CD4-positive, alpha-beta T cell (primary cell): ENCODE results near the gene DDC. TPM values are rescaled to one million over a fixed set of nuclear protein-coding genes. Genes with fewer than 3 reads are reported as not detected.

Experiments used
- ATAC-seq: fragments of 200-7000 bp; cut with Tn5 transposase; one replicate; pipeline ENCODE4 v1.10.0; 2022; ENCODE audit warnings: mild to moderate bottlenecking; ENCODE audit not compliant: poor library complexity
- CTCF ChIA-PET: fragments of 350-600 bp; sonication (Branson Sonifier 250); formaldehyde crosslinking; loops from one replicate; lab custom pipeline; 2021; ENCODE audit warnings: antibody characterized with exemption, inconsistent platforms; lab: Charles Lee
- POLR2A ChIA-PET: fragments of 350-600 bp; sonication (Branson Sonifier 250); formaldehyde crosslinking; loops from one replicate; lab custom pipeline; 2021; ENCODE audit warnings: antibody characterized with exemption, inconsistent platforms; lab: Charles Lee
- DNase-seq, 14 experiments: peaks; one replicate each; pipeline ENCODE4 v3.0.0-alpha.2; 2013 to 2020; ENCODE audit warnings: mixed read lengths in 2 of 14
- H3K27ac ChIP-seq, 2 donors: one replicate each; pipeline versions ENCODE4 v1.5.1 to v1.7.0; 2013; ENCODE audit warnings: low read length in 2 of 2, low read depth in 1 of 2, mild to moderate bottlenecking in 1 of 2
- H3K27me3 ChIP-seq, 2 experiments: 1 replicate in 1 of 2; 2 replicates in 1 of 2; pipeline versions ENCODE4 v1.6.1 to v1.7.0; 2013; ENCODE audit warnings: low read length in 2 of 2, control low read depth in 1 of 2, mild to moderate bottlenecking in 1 of 2, moderate library complexity in 1 of 2; ENCODE audit not compliant: insufficient read depth in 2 of 2, control insufficient read depth in 1 of 2
- H3K36me3 ChIP-seq: one replicate; pipeline ENCODE4 v1.6.1; 2013; ENCODE audit warnings: low read length, control low read depth; ENCODE audit not compliant: insufficient read depth
- H3K4me1 ChIP-seq: one replicate; pipeline ENCODE4 v1.6.1; 2013; ENCODE audit warnings: low read length, control low read depth; ENCODE audit not compliant: insufficient read depth
- H3K4me3 ChIP-seq: one replicate; pipeline ENCODE4 v1.5.1; 2013; ENCODE audit warnings: mild to moderate bottlenecking, low read length, moderate library complexity
- H3K9me3 ChIP-seq, 2 experiments: 1 replicate in 1 of 2; 2 replicates in 1 of 2; pipeline versions ENCODE4 v1.6.1 to v1.7.0; 2013; ENCODE audit warnings: low read length in 2 of 2, mild to moderate bottlenecking in 2 of 2, control low read depth in 1 of 2, moderate library complexity in 1 of 2; ENCODE audit not compliant: control insufficient read depth in 1 of 2, insufficient read depth in 1 of 2
- H3K27ac Mint-ChIP-seq: one replicate; pipeline ENCODE4 v1.8.0; 2020; ENCODE audit warnings: mixed read lengths
- H3K27me3 Mint-ChIP-seq: one replicate; pipeline ENCODE4 v1.8.0; 2021; ENCODE audit warnings: mixed read lengths
- H3K36me3 Mint-ChIP-seq: one replicate; pipeline ENCODE4 v1.8.0; 2021; ENCODE audit warnings: low read depth, mixed read lengths
- H3K4me1 Mint-ChIP-seq: one replicate; pipeline ENCODE4 v1.8.0; 2021; ENCODE audit warnings: low read depth, mixed read lengths
- H3K4me3 Mint-ChIP-seq: one replicate; pipeline ENCODE4 v1.8.0; 2020; ENCODE audit warnings: mild to moderate bottlenecking, mixed read lengths
- H3K9me3 Mint-ChIP-seq: one replicate; pipeline ENCODE4 v1.8.0; 2020; ENCODE audit warnings: mixed read lengths
- intact Hi-C, 2 experiments: fragments of 100-400 bp; cut with DNase I in 1 of 2; cut with micrococcal nuclease in 1 of 2; formaldehyde crosslinking; loops; one replicate each; pipeline versions ENCODE4 v1.15.1 to v1.9.0; 2023 to 2025; cut with DNase I, micrococcal nuclease
- total RNA-seq, 174 experiments: library from RNA in 2 of 174; stranded (reverse) in 2 of 174; gene quantifications; one replicate each; pipeline ENCODE4 v1.2.3 and lab custom pipeline; 2021 to 2026
- TF ChIP-seq, protein P1 (sequence below): fragments of 200-600 bp; IDR thresholded peaks from one replicate; pipeline ENCODE4 v1.8.0; 2022; ENCODE audit warnings: antibody characterized with exemption, mild to moderate bottlenecking

Gene DDC
- total RNA-seq, 2 experiments from 2014 or later = not detected

DNA sequence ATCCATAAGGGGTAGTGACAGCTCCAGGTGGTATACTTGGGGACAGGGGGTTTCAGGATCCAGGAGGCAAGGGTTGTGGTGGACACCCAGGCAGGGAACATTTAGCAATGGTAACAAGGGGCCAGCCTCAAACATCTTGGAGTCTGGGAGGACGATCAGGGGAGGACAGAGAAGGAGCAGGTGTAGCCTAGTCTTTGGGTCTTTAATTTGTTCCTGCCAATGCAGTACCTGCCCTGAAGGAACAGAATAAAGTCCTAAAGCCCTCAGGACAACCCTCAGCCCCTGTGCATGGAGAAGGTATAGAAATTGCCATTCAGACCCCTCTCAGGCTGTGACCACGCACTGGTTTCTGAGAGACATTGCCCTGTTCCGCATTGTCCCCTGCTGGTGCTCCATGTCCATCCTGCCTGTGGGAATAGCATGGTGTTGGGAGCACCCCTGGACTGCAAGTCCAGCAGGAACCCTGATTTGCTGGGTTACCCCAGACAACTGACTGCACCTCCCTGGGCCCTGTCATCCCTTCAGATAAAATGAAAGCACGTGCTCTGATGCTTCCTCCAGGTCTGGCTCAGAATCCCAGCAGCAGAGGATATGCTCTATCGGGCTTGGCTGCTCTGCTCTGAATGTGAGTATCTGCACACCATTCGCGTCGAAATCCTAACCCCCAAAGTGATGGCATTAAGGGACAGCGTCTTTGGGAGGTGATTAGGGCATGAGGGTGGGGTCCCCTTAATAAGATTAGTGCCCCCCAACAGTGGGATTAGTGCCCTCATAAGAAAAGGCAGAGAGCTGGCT is 24.2 kb downstream of the DDC start:
- POLR2A ChIA-PET = no interaction called here
- no peak overlapping the region for H3K27ac Mint-ChIP-seq

DNA sequence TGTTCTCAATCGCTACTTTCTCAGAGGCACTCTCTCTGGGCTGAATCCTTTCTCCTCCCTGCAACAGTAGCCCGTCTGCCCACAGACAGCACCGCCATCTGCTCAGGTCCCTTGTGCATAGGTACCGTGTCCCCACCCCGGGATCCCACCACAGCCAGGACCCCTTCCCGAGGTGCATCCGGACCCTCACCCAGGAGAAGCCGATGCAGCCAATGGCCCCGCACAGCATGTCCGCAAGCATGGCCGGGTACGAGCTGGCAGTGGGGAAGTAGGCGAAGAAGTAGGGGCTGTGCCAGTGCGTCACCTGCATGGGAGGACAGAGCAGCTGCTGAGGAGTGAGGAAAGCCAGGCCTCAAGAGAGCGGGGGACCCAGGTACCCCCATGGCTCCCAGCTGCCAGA is 25.5 kb downstream of the DDC start:
- Histone ChIP-seq H3K4me1 (no peaks in the 10 kb centered on the region), H3K4me3 (no peak overlapping the region), H3K9me3 (no peaks in the 10 kb centered on the region), H3K27me3 (no peaks in the 10 kb centered on the region), H3K27ac (no peak overlapping the region), H3K36me3 (no peaks in the 10 kb centered on the region)
- TF ChIP-seq, protein P1, sequence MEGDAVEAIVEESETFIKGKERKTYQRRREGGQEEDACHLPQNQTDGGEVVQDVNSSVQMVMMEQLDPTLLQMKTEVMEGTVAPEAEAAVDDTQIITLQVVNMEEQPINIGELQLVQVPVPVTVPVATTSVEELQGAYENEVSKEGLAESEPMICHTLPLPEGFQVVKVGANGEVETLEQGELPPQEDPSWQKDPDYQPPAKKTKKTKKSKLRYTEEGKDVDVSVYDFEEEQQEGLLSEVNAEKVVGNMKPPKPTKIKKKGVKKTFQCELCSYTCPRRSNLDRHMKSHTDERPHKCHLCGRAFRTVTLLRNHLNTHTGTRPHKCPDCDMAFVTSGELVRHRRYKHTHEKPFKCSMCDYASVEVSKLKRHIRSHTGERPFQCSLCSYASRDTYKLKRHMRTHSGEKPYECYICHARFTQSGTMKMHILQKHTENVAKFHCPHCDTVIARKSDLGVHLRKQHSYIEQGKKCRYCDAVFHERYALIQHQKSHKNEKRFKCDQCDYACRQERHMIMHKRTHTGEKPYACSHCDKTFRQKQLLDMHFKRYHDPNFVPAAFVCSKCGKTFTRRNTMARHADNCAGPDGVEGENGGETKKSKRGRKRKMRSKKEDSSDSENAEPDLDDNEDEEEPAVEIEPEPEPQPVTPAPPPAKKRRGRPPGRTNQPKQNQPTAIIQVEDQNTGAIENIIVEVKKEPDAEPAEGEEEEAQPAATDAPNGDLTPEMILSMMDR = no peak
- Mint-ChIP-seq H3K27me3 (no peaks in the 10 kb centered on the region), H3K4me1 (no peaks in the 10 kb centered on the region), H3K36me3 (no peaks in the 10 kb centered on the region), H3K9me3 (no peaks in the 10 kb centered on the region), H3K27ac (no peak overlapping the region), H3K4me3 (no peak overlapping the region)
- ATAC-seq (no peak), DNase-seq (no peak)
- intact Hi-C loops = no loop called here
- ChIA-PET CTCF (no interaction called here), POLR2A (interaction anchor here (0.6 kb wide), 1 partner anchor 55 kb away, joined by 3 read pairs; no protein-coding TSS in a partner anchor)

More for the DNA sequence above, 24.2 kb downstream of the DDC start:
- H3K4me1 Mint-ChIP-seq = no peaks in the 10 kb centered on the region
- intact Hi-C loops = no loop called here
- Histone ChIP-seq H3K4me1 (no peaks in the 10 kb centered on the region), H3K4me3 (no peak overlapping the region), H3K36me3 (no peaks in the 10 kb centered on the region), H3K27ac (no peak overlapping the region), H3K9me3 (no peaks in the 10 kb centered on the region), H3K27me3 (no peaks in the 10 kb centered on the region)
- TF ChIP-seq, protein P1 = no peak
- ATAC-seq = no peak
- no peaks in the 10 kb centered on the region for H3K9me3 Mint-ChIP-seq
- no peaks in the 10 kb centered on the region for H3K36me3 Mint-ChIP-seq
- DNase-seq = no peak
- CTCF ChIA-PET = no interaction called here
- H3K27me3 Mint-ChIP-seq = no peaks in the 10 kb centered on the region
- no peak overlapping the region for H3K4me3 Mint-ChIP-seq

DNA sequence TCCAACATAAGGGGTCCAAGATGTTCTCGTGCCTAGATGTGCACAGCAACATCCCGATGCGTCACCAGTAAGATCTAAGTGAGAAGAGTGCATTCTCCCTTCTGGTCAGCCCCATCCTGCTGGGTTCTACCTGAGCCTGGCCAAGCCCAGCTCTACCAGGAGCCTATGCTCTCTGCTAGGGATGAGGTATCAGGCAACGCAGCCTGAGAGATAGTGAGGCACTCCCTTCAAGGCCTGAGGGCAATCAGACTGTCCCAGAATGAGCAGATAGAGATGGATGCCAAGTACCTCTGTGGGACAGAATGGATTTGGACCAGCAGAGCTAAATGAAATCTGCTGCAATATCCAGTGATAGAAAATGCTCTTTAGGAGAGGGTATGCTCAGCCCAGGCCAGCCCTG is 26.7 kb downstream of the DDC start:
- no peak for DNase-seq
- Mint-ChIP-seq H3K36me3 (no peaks in the 10 kb centered on the region), H3K9me3 (no peaks in the 10 kb centered on the region), H3K4me3 (no peak overlapping the region), H3K27me3 (no peaks in the 10 kb centered on the region), H3K4me1 (no peaks in the 10 kb centered on the region), H3K27ac (no peak overlapping the region)
- CTCF ChIA-PET = no interaction called here
- Histone ChIP-seq H3K4me1 (no peaks in the 10 kb centered on the region), H3K9me3 (no peaks in the 10 kb centered on the region), H3K27ac (no peak overlapping the region), H3K4me3 (no peak overlapping the region), H3K36me3 (no peaks in the 10 kb centered on the region), H3K27me3 (no peaks in the 10 kb centered on the region)
- TF ChIP-seq, protein P1 = no peak
- no peak for ATAC-seq
- POLR2A ChIA-PET = no interaction called here
- intact Hi-C loops = no loop called here
